HG03520 (cell line): ENCODE data around the gene STRA6.

ENCODE experiments used
- ATAC-seq: cut with Tn5 transposase; IDR thresholded peaks from one replicate; pipeline ENCODE4 v1.9.1; 2021; ENCODE audit warnings: mild to moderate bottlenecking, moderate library complexity; ENCODE audit not compliant: unreplicated experiment

The STRA6 gene

GRCh38 chr15:74227968-74228722 lies 25.6 kb upstream of the STRA6 start:
- ATAC-seq = no peak

GRCh38 chr15:74226761-74227540 lies 24.4 kb upstream of the STRA6 start:
- no peak for ATAC-seq

- ATAC-seq = no peak
Measured at GRCh38 chr15:74225928-74226327, 23.3 kb upstream of the STRA6 start.

GRCh38 chr15:74222240-74223119 lies 19.9 kb upstream of the STRA6 start:
- no peak for ATAC-seq

- ATAC-seq = no peak
Measured at GRCh38 chr15:74221399-74222239, 19.0 kb upstream of the STRA6 start.

- ATAC-seq = no peak
Measured at GRCh38 chr15:74220475-74221248, 18.1 kb upstream of the STRA6 start.

GRCh38 chr15:74217907-74218885 lies 15.6 kb upstream of the STRA6 start:
- ATAC-seq = no peak

GRCh38 chr15:74216949-74217348 lies 14.4 kb upstream of the STRA6 start:
- ATAC-seq = no peak

- no peak for ATAC-seq
Measured at GRCh38 chr15:74215958-74216357, 13.4 kb upstream of the STRA6 start.

- no peak for ATAC-seq
Measured at GRCh38 chr15:74214324-74215021, 11.9 kb upstream of the STRA6 start.

GRCh38 chr15:74213858-74214284 lies 11.3 kb upstream of the STRA6 start:
- no peak for ATAC-seq

- ATAC-seq = no peak
Measured at GRCh38 chr15:74212494-74212893, 9.9 kb upstream of the STRA6 start.

GRCh38 chr15:74211656-74212055 lies 9.1 kb upstream of the STRA6 start:
- no peak for ATAC-seq

GRCh38 chr15:74210729-74211128 lies 8.1 kb upstream of the STRA6 start:
- ATAC-seq = no peak

GRCh38 chr15:74209997-74210671 lies 7.5 kb upstream of the STRA6 start:
- ATAC-seq = no peak

- ATAC-seq = no peak
Measured at GRCh38 chr15:74209560-74209958, 7.0 kb upstream of the STRA6 start.

- no peak for ATAC-seq
Measured at GRCh38 chr15:74208901-74209559, 6.4 kb upstream of the STRA6 start.
